T47D (cell line): ENCODE measurements around the gene TBXT.

Experiments
- DNase-seq, 2 experiments: peaks; one replicate each; pipeline versions ENCODE4 v3.0.0 to v3.0.0-alpha.2; 2011 to 2012; ENCODE audit warnings: low read depth in 1 of 2, low spot score in 1 of 2
- JUND ChIP-seq: IDR thresholded peaks from 2 replicates; pipeline ENCODE4 v1.6.1; 2012; ENCODE audit warnings: low read depth
- in situ Hi-C: cut with HindIII; loops from 2 replicates; pipeline ENCODE4 v1.10.0; 2016; ENCODE audit warnings: low sequenced_read_pairs, low pct_unique_long_range_greater_than_20kb

TBXT gene, protein sequence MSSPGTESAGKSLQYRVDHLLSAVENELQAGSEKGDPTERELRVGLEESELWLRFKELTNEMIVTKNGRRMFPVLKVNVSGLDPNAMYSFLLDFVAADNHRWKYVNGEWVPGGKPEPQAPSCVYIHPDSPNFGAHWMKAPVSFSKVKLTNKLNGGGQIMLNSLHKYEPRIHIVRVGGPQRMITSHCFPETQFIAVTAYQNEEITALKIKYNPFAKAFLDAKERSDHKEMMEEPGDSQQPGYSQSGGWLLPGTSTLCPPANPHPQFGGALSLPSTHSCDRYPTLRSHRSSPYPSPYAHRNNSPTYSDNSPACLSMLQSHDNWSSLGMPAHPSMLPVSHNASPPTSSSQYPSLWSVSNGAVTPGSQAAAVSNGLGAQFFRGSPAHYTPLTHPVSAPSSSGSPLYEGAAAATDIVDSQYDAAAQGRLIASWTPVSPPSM

DNA sequence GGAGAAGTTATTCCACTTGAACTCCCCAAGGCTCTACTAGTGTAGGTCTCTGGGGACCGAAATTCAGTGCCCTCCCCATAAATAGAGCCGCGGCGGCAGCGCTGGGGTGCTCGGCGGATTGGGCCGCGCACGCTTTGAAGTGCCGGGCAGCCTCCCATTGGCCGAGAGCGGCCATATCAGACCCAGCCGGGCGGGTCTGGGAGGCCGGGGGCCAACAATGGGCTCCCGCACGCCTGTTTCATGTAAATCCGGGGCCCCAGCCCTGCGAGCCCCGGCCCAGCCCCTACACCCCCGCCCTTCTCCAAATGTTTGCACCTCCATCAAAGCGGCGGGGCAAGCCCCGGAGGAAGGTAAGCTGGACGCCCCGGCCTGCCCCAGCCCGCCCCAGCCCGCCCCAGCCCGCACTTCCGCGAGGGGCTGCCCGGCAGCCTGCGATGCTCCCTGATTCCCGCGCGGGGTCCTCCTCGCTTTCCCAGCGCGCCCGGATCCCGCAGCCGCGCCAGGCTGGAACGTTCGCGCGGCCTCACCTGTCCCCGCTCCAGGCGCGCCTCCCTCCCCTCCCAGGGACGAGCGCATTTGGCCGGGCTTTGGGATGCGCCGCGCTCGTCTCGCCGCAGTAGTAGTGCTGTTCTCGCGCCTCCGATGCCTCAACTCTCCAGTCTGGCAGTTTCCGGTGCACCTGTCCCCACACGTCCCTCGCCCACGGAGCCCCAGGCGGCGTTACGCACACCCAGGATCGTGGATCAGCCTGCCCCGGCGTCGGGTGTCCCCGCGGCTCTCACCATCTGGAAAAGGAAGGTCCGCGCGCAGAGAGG lies at the start of gene TBXT:
Gene TBXT (minus strand): TSS at position 51 of the 815 bp plus-strand sequence. CDS start 260 bp downstream, outside the sequence.
- no peak for DNase-seq
- in situ Hi-C loops, result no loop called here
- TF ChIP-seq JUND, result no peak

DNA sequence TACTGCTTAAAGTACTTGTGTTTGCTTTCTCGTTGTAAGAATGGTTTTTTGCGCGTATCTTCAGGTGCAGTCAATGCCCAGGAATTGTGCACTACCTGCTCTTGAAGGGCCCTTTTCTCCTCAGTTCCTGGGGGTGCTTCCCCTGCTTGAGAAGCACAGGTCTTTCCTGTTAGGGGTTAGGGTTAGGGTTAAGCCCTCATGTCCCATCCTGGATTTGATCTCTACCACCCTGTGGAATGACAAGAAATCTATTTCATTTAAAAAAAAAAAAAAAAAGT lies 39.6 kb upstream of the TBXT start:
- in situ Hi-C loops, result no loop called here
- no peak for TF ChIP-seq JUND
- DNase-seq, result no peak

DNA sequence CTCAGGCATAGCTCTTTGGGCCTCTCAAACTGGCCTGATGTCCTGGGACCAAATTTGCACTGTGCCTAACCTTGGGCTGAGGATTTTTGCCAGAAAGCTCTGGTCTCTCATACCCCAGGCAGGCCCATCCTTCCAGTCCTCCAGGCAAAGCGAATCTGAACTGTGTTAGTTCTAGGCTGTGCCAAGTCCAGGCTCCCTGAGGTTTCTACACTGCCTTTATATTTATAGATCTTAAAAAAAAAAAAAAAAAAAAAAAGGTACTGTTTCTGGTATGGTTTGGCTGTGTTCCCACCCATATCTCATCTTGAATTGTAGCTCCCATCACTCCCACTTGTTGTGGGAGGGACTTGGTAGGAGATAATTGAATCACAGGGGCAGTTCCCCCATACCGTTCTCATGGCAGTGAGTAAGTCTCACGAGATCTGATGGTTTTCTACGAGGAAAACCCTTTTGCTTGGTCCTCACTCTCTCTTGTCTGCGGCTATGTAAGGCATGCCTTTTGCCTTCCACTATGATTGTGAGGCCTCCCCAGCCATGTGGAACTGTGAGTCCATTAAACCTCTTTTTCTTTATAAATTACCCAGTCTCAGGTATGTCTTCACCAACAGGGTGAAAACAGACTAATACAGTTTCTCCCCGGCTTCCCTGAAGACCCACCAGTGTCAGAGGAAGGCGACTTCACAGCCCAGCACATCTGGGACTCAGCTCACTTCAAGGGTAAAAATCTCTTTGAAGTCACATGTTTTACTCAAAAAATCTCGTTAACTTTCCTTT lies 39.0 kb upstream of the TBXT start:
- TF ChIP-seq JUND, result no peak
- no peak for DNase-seq
- in situ Hi-C loops, result no loop called here

DNA sequence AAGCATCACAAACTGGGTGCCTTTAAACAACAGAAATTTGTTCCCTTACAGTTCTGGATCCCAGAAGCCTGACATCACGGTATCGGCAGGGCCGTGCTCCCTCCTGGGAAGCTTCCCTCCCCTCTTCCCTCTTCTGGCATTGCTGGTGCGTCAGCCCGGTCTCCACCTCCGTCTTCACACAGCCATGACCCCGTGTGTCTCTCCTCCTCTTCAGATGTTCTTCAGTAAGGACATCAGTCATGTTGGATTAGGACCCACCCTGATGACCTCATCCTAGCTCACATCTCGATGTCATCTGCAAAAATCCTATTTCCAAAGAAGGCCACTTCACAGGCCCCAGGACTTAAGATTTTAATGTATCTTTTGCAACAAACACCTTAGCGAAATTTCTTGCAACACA lies 38.4 kb upstream of the TBXT start:
- no peak for DNase-seq
- TF ChIP-seq JUND, result no peak
- in situ Hi-C loops, result no loop called here

DNA sequence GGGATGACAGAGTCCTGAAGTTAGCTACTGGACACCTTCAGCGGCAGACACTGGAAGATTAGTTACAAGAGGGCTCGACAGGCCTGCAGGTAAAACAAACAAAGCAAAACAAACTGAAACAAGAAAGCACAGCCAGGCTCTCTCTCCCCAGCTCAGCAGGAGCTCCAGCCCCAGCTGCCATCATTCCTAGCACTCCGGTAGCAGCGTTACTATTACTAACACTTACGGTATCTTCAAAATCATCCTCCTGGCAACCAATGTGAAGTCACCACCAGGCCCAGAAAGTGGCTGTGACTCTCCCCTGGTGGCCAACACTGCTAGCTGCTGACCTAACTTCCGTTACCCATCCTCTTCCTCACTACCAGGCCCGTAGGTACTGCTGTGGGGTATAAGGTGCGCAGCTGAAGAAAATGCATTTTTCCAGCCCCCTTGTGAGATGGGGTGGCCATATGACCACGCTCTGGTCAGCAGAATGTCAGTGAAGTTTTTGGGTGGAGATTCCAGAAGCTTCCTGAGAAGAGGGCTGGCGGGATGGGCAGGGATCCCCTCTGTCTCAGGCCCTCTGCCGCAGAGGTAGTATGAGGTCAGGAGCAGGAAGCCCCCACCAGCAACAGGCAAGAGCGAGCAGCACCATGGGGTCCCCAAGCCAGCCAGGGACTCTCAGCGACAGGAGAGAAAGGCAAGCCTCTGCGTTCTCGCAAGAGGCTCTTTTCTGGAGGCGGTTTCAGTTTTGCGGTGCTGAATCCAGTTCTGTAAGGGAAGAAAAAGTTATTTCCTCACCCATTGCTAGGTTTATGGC lies 37.4 kb upstream of the TBXT start:
- DNase-seq, result peak; percentile 5 to 21
- no peak for TF ChIP-seq JUND
- in situ Hi-C loops, result no loop called here

DNA sequence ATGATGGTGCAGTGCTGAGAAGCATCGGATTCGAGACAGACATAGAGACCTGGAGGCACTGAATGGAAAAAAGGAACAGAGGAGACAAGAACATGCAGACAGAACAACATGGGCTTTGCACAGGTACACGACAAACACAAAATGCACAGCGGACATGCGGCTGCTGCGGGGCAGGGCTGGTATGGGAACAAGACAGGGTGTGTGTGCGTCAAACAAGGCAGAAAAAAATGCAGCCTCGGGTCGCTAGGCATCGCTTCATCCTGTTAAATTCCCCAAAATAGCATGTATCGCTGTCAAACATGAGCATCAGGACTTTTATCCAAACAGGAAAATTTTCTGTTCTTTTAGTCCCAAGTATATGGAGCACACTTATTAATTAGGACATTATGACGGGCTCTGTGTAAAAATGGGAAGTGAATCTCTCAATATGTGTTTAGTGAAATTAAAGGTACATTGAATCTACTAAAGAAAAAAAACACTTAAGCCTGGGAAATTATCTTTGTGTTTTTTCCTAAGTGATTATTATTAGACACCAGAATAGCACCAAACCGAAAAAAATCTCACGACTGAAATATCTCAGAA lies 36.1 kb upstream of the TBXT start:
- in situ Hi-C loops, result no loop called here
- no peak for DNase-seq
- no peak for TF ChIP-seq JUND

DNA sequence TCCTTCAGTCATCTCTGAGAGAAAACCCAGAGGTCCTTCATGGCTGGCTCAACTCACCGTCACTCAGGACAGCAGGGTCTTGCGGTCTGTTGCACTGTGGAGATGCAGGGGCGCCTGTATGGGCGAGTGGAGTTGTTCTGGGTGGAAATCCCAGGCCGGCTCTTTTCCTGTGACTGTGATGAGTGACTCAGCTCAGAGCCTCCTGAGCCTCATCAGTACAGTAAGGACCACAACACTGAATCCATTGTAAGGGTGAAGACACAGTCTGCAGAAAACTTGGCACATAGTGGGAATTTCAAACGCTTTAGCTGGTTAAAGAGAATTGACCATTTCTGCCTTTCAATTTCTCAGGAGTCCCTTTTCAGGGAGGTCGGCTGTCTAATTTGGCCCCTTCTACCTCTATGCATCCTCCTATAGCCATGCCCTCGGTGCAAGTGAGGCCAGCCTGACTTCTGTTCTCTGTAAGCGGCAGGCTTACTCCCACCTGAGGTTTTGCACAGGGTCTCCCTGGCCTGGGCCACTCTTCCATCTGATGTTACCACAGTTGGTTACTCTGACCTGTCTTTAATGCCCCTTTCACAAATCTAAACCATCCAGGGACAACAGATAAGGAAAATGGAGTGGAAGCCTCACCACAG lies 35.5 kb upstream of the TBXT start:
- in situ Hi-C loops, result no loop called here
- DNase-seq, result no peak
- no peak for TF ChIP-seq JUND

DNA sequence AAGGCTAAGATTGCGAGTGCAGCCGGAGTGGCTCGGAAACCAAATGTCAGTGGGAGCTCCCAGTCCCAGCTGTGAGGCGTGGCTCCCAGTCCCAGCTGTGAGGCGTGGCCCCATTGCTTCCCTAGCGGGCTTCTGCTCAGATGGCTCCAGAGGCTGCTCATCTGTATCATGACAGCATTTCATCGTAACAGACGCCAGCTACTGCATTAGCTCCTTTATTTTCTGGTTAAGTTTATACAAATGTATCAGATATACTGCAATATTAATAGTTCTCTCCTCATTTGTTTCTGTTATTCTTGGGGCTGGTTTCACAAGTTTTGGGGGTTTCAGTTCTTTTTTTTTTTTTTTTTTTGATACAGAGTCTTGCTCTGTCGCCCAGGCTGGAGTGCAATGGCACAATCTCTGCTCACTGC lies 34.7 kb upstream of the TBXT start:
- TF ChIP-seq JUND, result no peak
- no peak for DNase-seq
- in situ Hi-C loops, result no loop called here

DNA sequence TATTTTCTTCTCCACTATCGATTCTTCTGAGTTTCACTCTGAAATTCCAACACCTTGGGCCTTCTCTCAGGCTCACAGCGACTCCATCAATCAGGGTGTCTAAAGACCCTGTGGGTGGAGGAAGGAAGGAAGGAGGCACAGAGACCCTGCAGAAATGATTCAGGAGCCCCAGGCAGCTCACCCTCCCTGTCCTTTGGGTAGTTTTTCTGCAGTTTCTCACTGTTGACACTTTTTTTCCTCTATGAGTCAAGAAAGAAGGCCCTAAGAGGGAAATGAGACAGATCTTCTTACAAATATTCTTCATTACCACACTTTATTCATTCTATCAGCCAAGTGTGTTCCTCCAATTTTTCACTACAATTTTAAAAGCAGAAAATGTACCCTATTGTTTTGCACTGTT lies 34.2 kb upstream of the TBXT start:
- DNase-seq, result no peak
- no peak for TF ChIP-seq JUND
- in situ Hi-C loops, result no loop called here

DNA sequence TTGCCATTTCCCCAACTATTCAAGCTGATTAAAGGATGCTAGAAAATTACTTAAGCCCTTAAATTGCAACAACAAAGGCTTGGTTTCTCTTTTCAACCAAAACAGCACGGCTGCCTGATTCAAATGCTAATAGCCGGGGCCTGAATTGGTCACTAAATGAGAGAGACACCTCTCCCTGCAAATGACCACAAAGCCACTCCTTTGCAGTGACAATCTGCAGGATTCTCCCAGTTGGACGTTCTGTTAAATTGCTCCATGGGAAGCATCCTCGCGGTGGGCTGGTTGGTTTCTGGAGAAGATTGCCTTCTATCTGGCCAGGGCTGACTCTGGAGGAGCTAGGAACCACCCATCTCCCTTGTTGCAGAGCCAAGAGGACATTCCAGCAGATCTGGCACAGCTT lies 29.7 kb upstream of the TBXT start:
- DNase-seq, result no peak
- in situ Hi-C loops, result no loop called here
- TF ChIP-seq JUND, result no peak

DNA sequence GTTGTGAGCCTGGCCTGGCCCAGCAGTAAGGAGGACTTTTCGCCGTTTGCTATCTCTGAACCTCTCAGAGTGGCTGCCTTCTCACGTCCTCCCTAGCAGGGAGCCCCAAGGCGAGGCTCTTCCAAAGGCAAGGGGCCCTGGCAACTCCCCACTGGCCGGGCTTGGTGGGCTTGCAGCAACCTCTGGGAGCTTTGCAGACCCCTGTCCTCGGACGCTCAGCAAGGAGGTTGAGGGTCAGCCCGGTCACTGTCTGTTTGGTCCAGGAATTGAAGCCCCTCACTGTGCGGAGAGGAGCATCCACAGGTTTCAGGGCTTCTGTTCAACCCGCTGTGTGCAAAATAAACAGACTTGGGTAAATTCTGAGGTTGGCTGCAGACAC lies 28.2 kb upstream of the TBXT start:
- no peak for TF ChIP-seq JUND
- no peak for DNase-seq
- in situ Hi-C loops, result no loop called here
